ENCODE measurements around the gene GRAMD2B.

Gene GRAMD2B

GRCh38 chr5:126455264-126455663, 32.1 kb downstream of the GRAMD2B start:
- H3K4me3 ChIP-seq (ENCODE audit: low read depth, low read length) = no peak overlapping the region
- TF ChIP-seq, protein P1, sequence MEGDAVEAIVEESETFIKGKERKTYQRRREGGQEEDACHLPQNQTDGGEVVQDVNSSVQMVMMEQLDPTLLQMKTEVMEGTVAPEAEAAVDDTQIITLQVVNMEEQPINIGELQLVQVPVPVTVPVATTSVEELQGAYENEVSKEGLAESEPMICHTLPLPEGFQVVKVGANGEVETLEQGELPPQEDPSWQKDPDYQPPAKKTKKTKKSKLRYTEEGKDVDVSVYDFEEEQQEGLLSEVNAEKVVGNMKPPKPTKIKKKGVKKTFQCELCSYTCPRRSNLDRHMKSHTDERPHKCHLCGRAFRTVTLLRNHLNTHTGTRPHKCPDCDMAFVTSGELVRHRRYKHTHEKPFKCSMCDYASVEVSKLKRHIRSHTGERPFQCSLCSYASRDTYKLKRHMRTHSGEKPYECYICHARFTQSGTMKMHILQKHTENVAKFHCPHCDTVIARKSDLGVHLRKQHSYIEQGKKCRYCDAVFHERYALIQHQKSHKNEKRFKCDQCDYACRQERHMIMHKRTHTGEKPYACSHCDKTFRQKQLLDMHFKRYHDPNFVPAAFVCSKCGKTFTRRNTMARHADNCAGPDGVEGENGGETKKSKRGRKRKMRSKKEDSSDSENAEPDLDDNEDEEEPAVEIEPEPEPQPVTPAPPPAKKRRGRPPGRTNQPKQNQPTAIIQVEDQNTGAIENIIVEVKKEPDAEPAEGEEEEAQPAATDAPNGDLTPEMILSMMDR (IDR thresholded peaks at IDR 0.05; ENCODE audit: insufficient read depth, low read depth, low read length, missing control alignments) = no peak
- DNase-seq (ENCODE audit: low read depth) = no peak

DNA sequence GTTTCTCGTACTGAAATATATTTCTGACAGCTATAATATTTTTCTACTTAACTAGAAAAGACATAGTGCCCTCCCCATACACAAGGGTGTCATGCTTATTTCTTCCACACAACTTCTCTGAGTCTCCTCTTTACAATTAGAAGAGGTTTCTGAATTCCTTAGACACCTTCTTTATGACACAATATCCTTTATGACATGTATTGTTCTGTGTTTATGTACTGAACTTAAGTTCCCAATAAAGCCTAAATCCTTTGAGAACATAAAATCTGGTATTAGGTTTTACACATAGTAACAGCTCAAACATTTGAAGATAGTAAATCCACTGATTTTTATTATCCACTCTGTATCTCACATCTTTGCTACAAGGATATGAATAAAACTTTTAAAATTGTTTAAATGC, 32.5 kb downstream of the GRAMD2B start:
- no peak for DNase-seq (ENCODE audit: low read depth)
- TF ChIP-seq, protein P1 (IDR thresholded peaks at IDR 0.05; ENCODE audit: insufficient read depth, low read depth, low read length, missing control alignments) = no peak
- no peak overlapping the region for H3K4me3 ChIP-seq (ENCODE audit: low read depth, low read length)

GRCh38 chr5:126456217-126456820, 33.1 kb downstream of the GRAMD2B start:
- DNase-seq (ENCODE audit: low read depth) = no peak
- no peak overlapping the region for H3K4me3 ChIP-seq (ENCODE audit: low read depth, low read length)
- TF ChIP-seq, protein P1 (IDR thresholded peaks at IDR 0.05; ENCODE audit: insufficient read depth, low read depth, low read length, missing control alignments) = no peak

DNA sequence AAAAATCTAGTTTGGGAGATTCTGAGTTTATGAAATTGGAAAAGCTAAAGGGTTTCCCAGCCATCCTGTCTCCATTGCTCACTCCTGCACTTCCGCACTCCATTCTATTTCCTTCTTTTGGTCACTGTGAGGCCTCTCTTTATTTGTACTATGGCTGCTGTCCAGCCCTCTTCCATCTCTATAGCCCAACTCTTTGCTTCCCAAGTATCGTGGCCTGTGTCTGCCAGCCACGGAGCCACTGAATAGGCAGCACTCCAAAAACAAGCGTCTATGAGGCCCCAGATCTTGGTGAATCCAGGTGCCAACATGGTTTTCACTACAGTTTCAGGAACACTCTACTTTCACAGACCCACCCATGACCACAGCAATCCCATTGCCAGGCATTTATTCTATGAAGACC, 37.2 kb downstream of the GRAMD2B start:
- no peak for DNase-seq (ENCODE audit: low read depth)
- H3K4me3 ChIP-seq (ENCODE audit: low read depth, low read length) = no peak overlapping the region
- TF ChIP-seq, protein P1 (IDR thresholded peaks at IDR 0.05; ENCODE audit: insufficient read depth, low read depth, low read length, missing control alignments) = no peak

GRCh38 chr5:126460977-126461376, 37.8 kb downstream of the GRAMD2B start:
- DNase-seq (ENCODE audit: low read depth) = no peak
- H3K4me3 ChIP-seq (ENCODE audit: low read depth, low read length) = no peak overlapping the region
- TF ChIP-seq, protein P1 (IDR thresholded peaks at IDR 0.05; ENCODE audit: insufficient read depth, low read depth, low read length, missing control alignments) = no peak

GRCh38 chr5:126461838-126462237, 38.6 kb downstream of the GRAMD2B start:
- no peak overlapping the region for H3K4me3 ChIP-seq (ENCODE audit: low read depth, low read length)
- TF ChIP-seq, protein P1 (IDR thresholded peaks at IDR 0.05; ENCODE audit: insufficient read depth, low read depth, low read length, missing control alignments) = no peak
- DNase-seq (ENCODE audit: low read depth) = no peak
